HG02840 (cell line): Measurements from ENCODE around the gene ZFAND3.

ENCODE experiments used
- ATAC-seq: cut with Tn5 transposase; IDR thresholded peaks from one replicate; pipeline ENCODE4 v1.9.1; 2021; ENCODE audit warnings: mild to moderate bottlenecking, moderate library complexity, moderate number of reproducible peaks; ENCODE audit not compliant: unreplicated experiment, low FRiP score

The ZFAND3 gene

GRCh38 chr6:38143191-38144150 is 323.9 kb downstream of the ZFAND3 start:
- no peak for ATAC-seq

- ATAC-seq: no peak
These were observed 324.9 kb downstream of the ZFAND3 start for GRCh38 chr6:38144365-38144945.

- no peak for ATAC-seq
These were observed 326.6 kb downstream of the ZFAND3 start for GRCh38 chr6:38146021-38146733.

DNA sequence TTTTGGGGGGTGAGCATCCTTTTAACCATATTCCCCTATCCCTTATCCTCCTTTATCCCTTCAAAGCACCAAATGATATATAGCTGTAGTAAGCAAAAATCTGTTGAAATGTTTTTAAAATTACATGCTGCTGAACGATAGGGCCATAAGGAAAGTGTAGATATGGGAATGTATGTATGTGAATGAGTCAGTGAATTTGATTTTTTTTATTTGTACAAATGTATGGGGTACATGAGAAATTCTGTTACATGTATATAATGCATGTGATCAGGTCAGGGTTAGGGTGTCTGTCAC is 327.2 kb downstream of the ZFAND3 start:
- no peak for ATAC-seq

DNA sequence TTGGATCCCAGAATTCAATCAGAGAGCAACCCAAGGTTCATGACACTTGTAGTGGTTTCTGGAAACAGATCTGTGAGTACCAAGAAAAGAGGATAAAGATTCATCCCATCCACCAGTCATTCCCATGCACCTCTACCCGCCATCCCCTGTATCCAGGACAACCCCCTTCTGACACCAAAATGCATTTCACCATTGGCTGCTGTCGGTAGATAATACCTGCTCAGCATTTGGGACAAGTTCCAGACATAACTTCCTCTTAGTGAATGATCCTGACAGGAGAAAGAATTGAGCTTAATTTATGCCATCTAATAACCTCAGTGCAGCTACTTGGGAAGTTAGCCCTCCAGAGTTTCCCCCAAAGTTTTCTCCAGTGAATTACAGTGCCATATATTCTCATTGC is 329.1 kb downstream of the ZFAND3 start:
- no peak for ATAC-seq

DNA sequence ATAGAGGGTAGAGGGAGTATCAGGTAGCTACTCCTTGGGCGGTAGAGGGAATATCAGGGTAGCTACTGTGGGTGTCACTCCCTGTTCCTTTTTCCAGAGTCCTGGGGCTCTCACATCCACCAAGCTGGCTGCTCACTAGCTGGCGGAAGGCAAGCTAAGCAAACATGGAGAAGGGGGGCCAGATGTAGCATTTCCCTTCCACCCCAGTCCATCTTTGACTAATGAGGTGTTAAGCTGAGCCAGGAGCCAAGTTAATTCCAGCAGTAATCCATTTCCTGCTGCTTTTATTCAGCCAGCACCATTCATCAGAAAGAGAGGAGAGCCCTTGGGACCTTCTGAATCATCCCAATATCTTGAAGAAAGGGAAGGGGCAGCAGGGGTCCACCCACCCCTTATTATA is 330.0 kb downstream of the ZFAND3 start:
- ATAC-seq: no peak

DNA sequence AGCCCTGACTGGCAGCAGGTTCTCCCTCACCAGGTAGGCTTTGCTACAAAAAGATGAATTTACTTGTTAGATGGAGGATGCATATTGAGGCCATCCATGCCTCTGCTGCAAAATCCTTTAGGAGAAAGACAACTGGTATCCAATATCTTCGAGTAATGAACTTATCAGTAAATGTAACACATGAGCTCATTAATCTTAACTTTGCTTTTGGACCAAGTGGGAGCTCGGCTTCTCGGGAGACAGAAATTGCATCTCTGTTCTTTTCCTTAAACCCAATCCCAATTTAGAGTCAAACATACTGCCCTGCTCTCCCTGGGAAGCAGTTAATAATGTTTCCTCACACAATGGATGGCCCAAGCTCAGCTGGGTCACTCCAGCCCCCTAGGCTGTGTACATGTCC is 330.5 kb downstream of the ZFAND3 start:
- no peak for ATAC-seq

DNA sequence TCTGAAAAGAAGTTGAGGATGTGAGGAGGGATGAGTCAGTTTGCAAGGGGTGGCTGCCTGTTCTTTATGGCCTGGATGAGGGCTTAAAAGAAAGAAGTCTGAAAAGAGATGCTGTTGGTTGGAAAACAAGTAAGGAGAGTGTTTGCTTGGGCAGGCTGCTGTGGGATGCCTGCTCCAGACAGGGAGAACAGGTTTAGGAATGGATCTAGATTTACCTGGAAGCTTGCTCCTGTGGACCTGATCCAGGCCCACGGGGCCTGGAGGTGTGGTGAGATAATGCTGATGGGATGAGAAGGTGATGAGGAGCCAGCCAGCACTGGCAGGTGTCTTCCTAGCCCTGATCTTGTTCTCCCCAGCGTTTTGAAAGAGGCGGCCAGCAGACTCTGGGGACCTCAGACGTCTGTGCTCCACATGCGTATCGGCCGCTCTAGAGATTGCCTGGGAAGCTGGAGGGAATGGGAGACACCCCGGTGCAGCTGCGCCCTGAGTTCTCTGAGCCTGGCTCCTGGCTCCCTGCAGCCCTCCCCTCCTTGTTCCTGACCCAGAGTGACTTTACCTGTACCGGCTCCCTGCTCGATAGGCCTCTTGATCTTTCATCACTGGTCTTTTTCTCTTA is 331.3 kb downstream of the ZFAND3 start:
- ATAC-seq: no peak

- ATAC-seq: no peak
These were observed 332.3 kb downstream of the ZFAND3 start for GRCh38 chr6:38151580-38152500.

- no peak for ATAC-seq
These were observed 333.1 kb downstream of the ZFAND3 start for GRCh38 chr6:38152620-38153019.

DNA sequence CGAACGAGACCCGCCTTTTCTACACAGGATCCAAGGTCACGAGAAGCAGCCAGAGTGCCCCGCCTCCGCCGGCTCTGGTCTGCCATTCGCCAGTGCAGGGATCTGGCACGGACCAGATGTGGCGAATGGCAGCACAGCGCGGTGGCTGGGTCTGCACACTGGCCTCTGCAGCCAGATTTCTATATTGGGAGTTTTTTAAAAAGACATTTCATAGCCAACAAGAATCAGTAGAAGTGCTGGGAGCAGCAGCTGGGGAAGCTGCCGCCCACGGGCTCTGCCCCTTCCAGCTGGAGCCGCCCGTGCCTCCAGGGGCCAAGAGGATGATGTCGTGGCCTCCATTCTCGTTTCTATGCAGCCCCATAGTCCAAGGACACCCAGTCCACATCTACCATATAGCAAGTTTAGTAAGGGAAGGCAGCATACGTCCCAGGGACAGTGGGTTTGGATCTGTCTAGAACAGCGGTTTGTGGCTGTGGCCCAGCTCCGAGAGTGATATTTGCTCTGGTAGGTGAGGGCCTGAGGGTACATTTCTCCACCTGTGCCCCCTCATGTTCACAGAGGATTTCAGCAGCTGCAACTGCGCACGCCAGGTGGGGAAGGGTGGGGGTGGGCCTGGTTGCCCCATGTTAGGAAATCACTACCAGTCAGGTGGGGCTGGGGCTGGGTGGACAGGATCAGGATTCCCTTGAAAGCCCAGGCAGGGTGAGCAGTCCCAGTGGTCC is 333.7 kb downstream of the ZFAND3 start:
- no peak for ATAC-seq

DNA sequence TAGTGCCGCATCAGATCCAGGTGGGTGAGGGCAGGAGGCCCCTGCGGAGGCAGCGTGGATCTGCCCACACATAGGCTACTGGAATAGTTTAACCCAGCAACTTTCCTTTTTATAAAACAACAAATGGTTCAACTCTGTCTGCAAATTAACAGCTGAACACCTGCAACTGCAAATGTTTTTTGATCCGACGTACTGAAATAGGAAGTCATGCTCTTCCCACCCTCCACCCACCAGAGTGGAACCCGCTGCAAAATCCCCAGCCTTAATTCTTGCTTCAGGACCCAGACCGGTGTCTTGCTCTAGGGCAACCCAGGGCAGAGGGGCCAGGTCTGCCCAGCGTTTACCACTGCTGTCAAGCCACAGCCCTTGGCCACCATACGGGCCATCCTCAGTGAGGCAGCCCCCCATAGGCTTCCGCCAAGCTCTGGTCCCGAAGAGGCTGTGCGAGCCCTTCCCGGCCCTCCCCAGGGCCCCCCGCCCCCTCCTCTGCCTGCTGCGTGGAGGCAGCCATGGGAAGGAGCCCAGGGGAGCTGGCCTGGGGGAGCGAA is 334.3 kb downstream of the ZFAND3 start:
- no peak for ATAC-seq

GRCh38 chr6:38154731-38155130 is 335.2 kb downstream of the ZFAND3 start:
- ATAC-seq: no peak

GRCh38 chr6:38155144-38155543 is 335.6 kb downstream of the ZFAND3 start:
- ATAC-seq: no peak

- no peak for ATAC-seq
These were observed 336.2 kb downstream of the ZFAND3 start for GRCh38 chr6:38155621-38156204.

- ATAC-seq: no peak
These were observed 337.5 kb downstream of the ZFAND3 start for GRCh38 chr6:38156818-38157565.

GRCh38 chr6:38157905-38158304 is 338.4 kb downstream of the ZFAND3 start:
- ATAC-seq: no peak

DNA sequence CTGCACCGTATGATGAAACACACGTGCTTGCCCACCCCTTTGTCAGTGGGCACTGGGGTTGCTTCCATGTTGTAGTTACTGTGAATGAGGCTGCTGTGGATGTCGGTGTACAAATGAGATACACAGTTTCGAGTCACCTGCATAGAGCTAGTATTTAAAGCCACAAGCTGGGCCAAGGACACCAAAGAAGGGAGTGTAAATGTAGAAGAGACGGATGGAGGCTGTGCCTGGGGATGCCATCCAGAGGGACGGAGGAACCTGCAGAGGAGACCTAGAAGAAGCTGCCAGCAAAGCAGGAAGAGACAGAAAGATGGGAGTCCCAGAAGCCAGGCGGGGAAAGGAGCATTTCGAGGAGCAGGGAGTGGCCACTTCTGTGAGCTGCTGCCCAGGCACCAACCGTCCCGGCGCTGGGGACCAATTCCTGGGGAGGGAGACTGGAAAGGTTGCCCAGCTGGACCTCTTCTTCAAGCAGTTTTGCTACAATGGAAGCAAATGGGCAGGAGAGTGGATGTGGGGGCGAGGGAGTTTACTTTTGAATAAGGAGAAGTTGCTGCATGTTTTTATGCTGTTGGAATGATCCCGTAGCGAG is 339.3 kb downstream of the ZFAND3 start:
- no peak for ATAC-seq
